Esophagus (tissue), 2 donors: Measurements from ENCODE around the gene ARAP3. TPM values are rescaled to one million over a fixed set of nuclear protein-coding genes. Genes with fewer than 3 reads are reported as not detected.
"Not testable (repeated sequence)": the region's sequence is repeated elsewhere in the genome, so short reads cannot be mapped to it uniquely, and the experiment has no call there.

Source experiments
- H3K27ac ChIP-seq, 2 donors: one replicate each; pipeline ENCODE4 v1.5.1; 2013; ENCODE audit warnings: low read depth in 2 of 2, mild to moderate bottlenecking in 2 of 2, inconsistent platforms in 1 of 2, low read length in 1 of 2, moderate library complexity in 1 of 2
- H3K27me3 ChIP-seq, 2 donors: one replicate each; pipeline ENCODE4 v1.6.1; 2013; ENCODE audit warnings: low read length in 2 of 2, control low read depth in 1 of 2, mild to moderate bottlenecking in 1 of 2; ENCODE audit not compliant: insufficient read depth in 2 of 2, control insufficient read depth in 1 of 2
- H3K36me3 ChIP-seq, 2 donors: one replicate each; pipeline ENCODE4 v1.6.1; 2013; ENCODE audit warnings: low read length in 1 of 2; ENCODE audit not compliant: control insufficient read depth in 2 of 2, insufficient read depth in 2 of 2
- H3K4me1 ChIP-seq, 2 donors: one replicate each; pipeline ENCODE4 v1.6.1; 2013; ENCODE audit warnings: low read length in 1 of 2; ENCODE audit not compliant: control insufficient read depth in 2 of 2, insufficient read depth in 2 of 2
- H3K4me3 ChIP-seq, 2 donors: one replicate each; pipeline ENCODE4 v1.5.1; 2013; ENCODE audit warnings: low read length in 2 of 2, mild to moderate bottlenecking in 2 of 2, low read depth in 1 of 2, moderate library complexity in 1 of 2
- H3K9me3 ChIP-seq, 2 donors: one replicate each; pipeline ENCODE4 v1.6.1; 2013; ENCODE audit warnings: mild to moderate bottlenecking in 2 of 2, low read depth in 1 of 2, low read length in 1 of 2, moderate library complexity in 1 of 2; ENCODE audit not compliant: control insufficient read depth in 2 of 2, insufficient read depth in 1 of 2
- WGBS, 2 donors: extraction: QIAGEN DNeasy Blood & Tissue Kit; methylation state at CpG; one replicate each; pipeline ENCODE4 v1.1.7; 2013; 5-methylcytosine and 5-hydroxymethylcytosine counted together
- polyA plus RNA-seq, 2 donors: library from polyadenylated mRNA; stranded (reverse); fragments of 200-250 nt; gene quantifications; one replicate each; pipeline ENCODE4 v1.2.3, GENCODE V29; 2013
- donor health status: healthy with polysubstance abuse.
- donor health status: Bipolar disorder and iron deficiency.

ARAP3 gene
- polyA plus RNA-seq, 2 donors: 2.9 to 4.0 TPM

GRCh38 chr5:141613344-141613743, 68.7 kb downstream of the ARAP3 start:
- H3K9me3 ChIP-seq: no peaks in the 10 kb centered on the region
- no peaks in the 10 kb centered on the region for H3K27me3 ChIP-seq
- no peaks in the 10 kb centered on the region for H3K36me3 ChIP-seq
- no peak overlapping the region for H3K27ac ChIP-seq
- no peak overlapping the region for H3K4me3 ChIP-seq
- no peaks in the 10 kb centered on the region for H3K4me1 ChIP-seq

- Histone ChIP-seq H3K9me3 (no peaks in the 10 kb centered on the region), H3K27me3 (no peaks in the 10 kb centered on the region), H3K4me1 (no peaks in the 10 kb centered on the region), H3K27ac (no peak overlapping the region), H3K36me3 (no peaks in the 10 kb centered on the region), H3K4me3 (no peak overlapping the region)
- 75 to 83% methylated on average over 3 of the region's 3 CpGs for WGBS, 2 donors
Measured at GRCh38 chr5:141611289-141611688, 70.7 kb downstream of the ARAP3 start.

- WGBS, 2 donors: 95 to 98% methylated on average over 7 of the region's 7 CpGs
- not testable (repeated sequence) for H3K4me3 ChIP-seq, H3K4me1 ChIP-seq, H3K27me3 ChIP-seq, H3K36me3 ChIP-seq, H3K27ac ChIP-seq, H3K9me3 ChIP-seq
Measured at GRCh38 chr5:141609921-141610320, 72.1 kb downstream of the ARAP3 start.

- Histone ChIP-seq H3K9me3 (no peaks in the 10 kb centered on the region), H3K4me3 (no peak overlapping the region), H3K36me3 (no peaks in the 10 kb centered on the region), H3K4me1 (no peaks in the 10 kb centered on the region), H3K27ac (no peak overlapping the region), H3K27me3 (no peaks in the 10 kb centered on the region)
- WGBS, 2 donors: 78 to 93% methylated on average over 3 of the region's 3 CpGs
Measured at GRCh38 chr5:141609044-141609443, 73.0 kb downstream of the ARAP3 start.

- H3K27me3 ChIP-seq: no peaks in the 10 kb centered on the region
- H3K4me3 ChIP-seq: no peak overlapping the region
- H3K9me3 ChIP-seq: no peaks in the 10 kb centered on the region
- H3K27ac ChIP-seq: no peak overlapping the region
- WGBS, 2 donors: 56 to 74% methylated on average over 1 of the region's 1 CpG
- no peaks in the 10 kb centered on the region for H3K4me1 ChIP-seq
- H3K36me3 ChIP-seq: no peaks in the 10 kb centered on the region
Measured at GRCh38 chr5:141608557-141608956, 73.5 kb downstream of the ARAP3 start.

GRCh38 chr5:141608046-141608445, 74.0 kb downstream of the ARAP3 start:
- Histone ChIP-seq H3K4me1 (no peaks in the 10 kb centered on the region), H3K4me3 (no peak overlapping the region), H3K27ac (no peak overlapping the region), H3K36me3 (no peaks in the 10 kb centered on the region), H3K27me3 (no peaks in the 10 kb centered on the region), H3K9me3 (no peaks in the 10 kb centered on the region)
- WGBS, 2 donors: 86% methylated on average over 2 of the region's 2 CpGs

- Histone ChIP-seq H3K4me3 (no peak overlapping the region), H3K27ac (peak overlapping the region; percentile 42 to 80), H3K27me3 (no peaks in the 10 kb centered on the region), H3K9me3 (no peaks in the 10 kb centered on the region), H3K4me1 (no peaks in the 10 kb centered on the region), H3K36me3 (no peaks in the 10 kb centered on the region)
- 59 to 71% methylated on average over 6 of the region's 6 CpGs for WGBS, 2 donors
Measured at GRCh38 chr5:141605523-141606277, 76.3 kb downstream of the ARAP3 start.

GRCh38 chr5:141603923-141604717, 77.9 kb downstream of the ARAP3 start:
- Histone ChIP-seq H3K9me3 (no peaks in the 10 kb centered on the region), H3K36me3 (no peaks in the 10 kb centered on the region), H3K27ac (peak overlapping the region; percentile 91 to 94), H3K4me1 (no peaks in the 10 kb centered on the region), H3K4me3 (no peak overlapping the region), H3K27me3 (no peaks in the 10 kb centered on the region)
- WGBS, 2 donors: 44 to 45% methylated on average over 6 of the region's 6 CpGs
